ENCODE results near the gene CALN1.

CALN1 gene

DNA sequence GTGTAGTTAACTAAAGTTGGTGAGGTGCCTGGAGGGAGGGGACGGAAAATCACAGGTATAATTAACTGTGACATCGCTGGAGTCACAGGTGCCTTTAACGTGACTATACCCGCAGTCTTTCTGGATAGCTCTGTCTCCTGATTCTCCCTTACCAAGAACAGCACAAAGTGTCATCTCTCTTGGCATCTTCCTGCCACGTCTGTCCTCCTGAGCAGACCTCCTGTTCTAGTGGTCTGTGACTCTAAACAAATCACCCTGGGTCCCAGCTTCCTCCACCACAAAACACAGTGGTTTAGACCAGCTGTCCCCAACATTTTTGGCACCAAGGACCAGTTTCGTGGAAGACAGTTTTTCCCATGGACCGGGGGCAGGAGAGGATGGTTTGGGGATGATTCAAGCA is 90.5 kb downstream of the CALN1 start:
- no peak for DNase-seq

DNA sequence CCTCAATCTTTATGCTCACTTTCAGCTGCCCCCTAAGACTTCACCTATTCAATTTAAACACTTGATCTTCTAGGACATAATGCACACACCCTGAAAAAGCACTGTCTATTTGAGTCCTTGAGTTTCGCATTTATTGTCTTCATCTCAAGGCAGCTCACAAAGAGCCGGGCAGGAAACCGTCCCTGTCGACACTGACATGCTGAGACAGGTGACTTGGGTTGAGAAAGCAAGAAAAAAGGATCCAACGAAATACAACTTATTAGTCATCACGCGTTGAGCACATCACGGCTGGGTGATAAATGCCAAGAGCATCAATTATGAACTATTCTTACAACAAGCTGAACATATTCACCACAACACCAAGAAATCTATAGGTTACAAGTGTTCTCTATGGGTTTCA is 91.1 kb downstream of the CALN1 start:
- no peak for DNase-seq

DNA sequence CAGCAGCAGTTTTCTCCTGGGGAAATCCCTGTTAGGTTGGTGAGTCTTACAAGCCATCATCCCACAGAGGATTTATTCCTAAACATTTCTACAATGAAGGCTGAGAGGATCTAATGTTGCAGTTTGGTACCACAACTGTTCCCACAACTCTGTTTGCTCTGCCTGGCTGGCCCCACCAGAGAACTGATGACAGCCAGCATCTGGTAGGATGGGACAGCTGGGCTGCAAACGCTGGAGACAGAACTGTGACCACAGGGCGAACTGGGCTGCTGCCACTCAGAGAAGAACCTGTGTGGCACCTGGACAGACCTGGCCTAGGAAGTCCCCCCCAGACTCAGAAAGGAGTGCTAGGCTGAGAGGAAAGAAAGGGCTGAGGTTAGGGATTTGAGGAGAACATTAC is 94.8 kb downstream of the CALN1 start:
- DNase-seq = no peak

DNA sequence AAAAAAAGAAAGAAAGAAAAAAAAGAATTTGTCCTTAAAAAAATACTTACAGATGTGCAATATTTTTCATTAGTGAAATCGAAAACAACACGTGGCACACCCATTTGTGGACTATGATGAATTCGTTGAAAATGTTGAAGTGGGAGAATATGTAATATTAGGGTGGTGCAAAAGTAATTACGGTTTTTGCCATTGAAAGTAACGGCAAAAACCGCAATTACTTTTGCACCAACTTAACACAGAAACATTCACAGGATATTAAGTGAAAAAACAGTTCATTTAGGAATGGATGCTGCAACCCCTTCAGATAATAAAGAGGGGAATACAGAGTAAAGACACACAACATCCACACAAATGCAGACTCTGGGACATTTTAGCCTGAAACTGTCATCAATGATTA is 96.0 kb downstream of the CALN1 start:
- DNase-seq = no peak

DNA sequence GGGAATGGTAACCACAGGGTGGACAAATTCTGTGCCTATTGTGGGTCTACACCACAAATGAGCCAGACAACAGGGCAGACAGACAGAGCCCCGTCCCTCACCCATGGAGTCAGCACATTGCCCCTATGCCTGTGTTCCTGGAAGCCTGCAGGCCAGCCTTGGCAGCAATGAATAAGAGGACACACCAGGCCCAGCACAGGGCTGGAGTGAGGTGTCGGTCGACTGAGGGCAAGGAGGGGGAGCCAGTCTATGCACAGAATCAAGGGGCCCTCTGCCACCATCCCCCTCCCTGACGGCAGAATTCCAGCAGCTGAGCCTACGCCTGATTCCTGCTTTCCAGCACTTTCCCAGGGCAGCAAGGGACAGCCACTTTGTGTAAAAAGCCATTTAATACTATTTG is 98.2 kb downstream of the CALN1 start:
- no peak for DNase-seq

DNA sequence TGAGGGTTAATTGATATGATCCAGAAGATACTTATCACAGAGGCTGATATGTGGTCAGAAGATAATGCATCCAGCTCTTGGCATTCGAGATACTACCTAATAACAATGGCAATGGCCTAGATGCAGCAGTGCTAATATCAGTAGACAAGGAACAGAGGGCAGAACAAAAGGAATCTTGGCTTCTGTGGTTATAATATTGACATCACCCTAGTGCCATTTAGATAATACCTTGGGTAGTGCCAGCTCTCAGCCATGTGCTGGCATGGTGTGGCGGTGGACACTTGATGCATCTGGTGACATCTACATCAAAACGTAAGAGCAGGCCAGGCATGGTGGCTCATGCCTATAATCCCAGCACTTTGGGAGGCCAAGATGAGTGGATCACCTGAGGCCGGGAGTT is 101.8 kb downstream of the CALN1 start:
- no peak for DNase-seq

DNA sequence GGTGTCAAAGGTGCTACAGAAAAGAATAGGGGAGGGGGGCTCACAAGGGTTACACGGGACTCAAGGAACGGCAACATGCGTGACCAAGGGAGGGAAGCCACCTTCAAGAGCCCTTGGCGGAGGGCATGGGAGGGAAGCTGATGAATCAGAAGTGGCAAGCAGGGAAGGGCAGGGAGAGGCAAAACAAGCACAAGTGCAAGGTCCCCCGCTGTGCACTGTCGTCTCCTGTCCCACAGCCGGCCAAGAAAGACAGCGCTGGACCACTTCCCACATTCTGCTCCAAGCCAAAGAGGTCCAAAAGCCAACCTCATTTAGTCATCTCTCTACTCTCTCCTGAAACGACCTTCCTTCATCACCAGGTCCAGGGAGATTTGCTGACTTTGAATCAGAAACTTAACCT is 102.7 kb downstream of the CALN1 start:
- DNase-seq = no peak

DNA sequence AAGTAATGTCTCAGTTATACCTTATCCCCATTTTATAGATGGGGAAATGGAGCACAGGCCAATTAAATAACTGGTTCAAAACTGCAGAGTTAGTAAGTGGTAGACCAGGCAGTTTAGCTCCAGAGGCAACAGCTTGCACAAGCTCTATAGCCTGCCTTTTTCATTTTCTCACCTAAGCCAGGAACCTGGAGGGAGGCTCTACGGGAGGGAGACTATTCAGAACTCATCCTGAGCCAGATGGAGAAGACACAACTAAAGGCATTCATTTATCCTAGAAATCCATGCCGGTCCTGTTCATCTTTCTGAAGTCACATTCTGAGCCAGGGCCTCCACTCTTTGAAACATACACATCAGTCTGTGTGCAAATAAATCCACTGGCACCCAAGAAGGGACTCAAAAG is 103.2 kb downstream of the CALN1 start:
- DNase-seq = no peak

DNA sequence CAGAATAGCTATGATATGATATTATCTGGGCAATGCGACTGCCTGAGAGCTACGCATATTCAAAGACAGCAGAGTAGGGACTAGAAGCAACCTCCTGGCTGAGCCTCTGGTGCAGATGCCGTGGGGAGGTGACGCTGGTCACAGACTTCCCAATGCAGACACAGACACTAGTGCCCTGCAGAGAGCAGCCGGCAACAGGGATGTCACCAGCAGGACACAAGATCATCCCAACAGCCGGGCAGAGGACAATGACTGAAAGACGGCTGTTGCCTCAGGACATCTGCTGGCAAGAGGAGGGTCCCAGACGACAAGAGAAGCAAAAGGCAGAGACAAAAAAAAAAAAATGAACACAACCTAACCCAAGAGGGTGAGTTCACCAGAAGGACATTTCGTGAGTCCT is 104.6 kb downstream of the CALN1 start:
- no peak for DNase-seq

DNA sequence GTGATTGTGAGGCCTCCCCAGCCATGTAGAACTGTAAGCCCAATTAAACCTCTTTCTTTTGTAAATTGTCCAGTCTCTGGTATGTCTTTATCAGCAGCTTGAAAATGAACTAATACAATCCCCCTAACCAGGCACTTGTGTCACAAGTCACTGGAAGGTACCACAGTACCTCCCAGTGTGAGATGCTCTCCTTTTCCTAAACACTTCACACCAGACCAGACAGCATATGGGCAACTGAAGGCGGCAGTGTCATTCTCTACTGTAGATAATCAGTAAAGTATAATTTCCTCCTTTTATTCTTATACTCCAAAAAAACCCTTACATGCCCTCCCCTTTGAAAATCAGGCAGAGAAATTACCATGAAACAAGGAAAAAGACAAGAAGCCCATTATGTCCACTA is 113.2 kb downstream of the CALN1 start:
- DNase-seq = no peak

DNA sequence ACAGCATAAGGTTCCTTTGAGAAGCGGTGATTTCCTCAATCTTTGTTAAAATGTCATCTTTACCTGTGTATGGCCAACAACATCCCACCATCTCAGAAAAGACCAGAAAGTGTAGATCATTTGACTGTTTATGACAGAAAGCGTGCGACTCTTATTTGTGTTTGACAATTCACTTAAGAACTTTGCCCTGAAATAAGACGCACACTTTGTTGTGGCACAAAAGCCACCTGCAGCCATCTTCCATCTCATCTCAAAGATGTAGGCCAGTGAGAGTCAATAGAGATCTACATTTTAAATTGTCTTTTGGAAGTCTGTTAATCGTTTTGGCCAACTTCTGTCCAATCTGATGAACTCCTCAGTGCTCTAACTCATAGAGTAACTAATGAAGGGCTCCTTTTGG is 114.0 kb downstream of the CALN1 start:
- DNase-seq = no peak

DNA sequence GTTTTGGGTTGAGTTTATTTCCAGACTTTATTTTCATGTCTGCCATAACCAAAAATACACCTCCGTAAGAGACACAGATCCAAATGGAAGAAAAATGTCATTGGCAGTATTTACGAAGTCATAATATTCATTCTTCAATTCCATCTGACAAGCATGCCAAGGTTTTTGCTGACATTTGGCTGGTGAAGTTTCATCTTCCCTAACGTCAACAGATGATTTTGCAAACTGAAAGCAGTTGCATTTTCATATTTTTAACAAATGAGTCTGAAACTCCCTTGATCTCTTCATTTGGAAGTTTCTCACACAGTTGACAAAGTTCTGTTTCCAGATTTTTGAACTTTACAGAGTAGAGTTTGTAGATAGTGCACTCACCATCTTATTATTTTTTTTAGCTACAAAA is 114.5 kb downstream of the CALN1 start:
- DNase-seq = no peak

DNA sequence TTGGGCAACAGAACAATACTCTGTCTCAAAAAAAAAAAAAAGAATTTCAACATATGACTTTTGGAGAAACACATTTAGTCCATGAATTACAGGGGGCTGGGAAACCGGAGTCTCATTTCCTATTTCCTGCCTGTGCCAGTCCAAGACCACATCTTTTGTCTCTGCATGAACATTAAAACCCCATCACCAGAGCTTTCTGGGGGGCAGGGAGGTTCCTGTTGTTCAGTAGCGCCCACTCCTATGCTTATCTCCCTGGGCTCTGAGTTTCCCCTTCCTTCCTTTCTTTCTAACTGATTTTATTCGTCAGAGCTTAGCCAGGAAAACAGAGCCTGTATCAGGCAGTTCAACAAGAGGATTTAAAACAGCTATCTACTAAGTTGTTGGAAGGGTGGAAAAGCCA is 119.3 kb downstream of the CALN1 start:
- no peak for DNase-seq

DNA sequence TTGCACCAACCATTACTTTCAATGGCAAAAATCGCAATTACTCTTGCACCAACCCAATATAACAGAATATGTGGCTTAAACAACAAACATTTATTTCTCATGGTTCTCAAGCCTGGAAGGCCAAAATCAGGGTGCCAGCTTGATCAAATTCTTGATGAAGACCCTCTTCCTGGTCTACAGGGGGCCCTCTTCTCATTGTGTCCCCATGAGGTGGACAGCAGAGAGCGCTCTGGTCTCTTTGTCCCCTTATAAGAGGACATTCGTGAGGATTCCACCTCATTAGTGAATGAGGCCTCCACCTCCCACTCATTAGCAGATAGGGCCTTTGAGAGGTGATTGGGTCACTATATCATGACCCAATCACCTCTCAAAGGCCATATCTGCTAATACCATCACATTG is 120.0 kb downstream of the CALN1 start:
- DNase-seq = no peak

DNA sequence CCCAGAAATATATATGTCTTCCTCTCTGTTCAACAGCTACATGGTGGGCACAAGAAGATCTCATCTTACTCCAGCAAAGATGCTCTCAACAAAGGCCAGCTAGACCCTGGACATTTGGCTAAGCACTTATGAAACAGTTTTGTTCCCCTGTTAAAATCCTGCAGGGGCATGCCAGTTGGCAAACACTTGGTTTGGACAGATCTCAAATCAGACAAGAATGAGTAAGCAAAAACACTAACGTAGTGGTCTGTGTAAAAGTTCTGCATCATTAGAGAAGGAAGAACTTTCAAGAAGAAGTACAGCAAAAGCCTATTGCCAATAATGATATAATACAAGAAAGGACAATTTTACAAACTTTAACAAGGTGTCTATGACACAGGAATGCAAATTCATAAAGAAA is 125.6 kb downstream of the CALN1 start:
- no peak for DNase-seq

DNA sequence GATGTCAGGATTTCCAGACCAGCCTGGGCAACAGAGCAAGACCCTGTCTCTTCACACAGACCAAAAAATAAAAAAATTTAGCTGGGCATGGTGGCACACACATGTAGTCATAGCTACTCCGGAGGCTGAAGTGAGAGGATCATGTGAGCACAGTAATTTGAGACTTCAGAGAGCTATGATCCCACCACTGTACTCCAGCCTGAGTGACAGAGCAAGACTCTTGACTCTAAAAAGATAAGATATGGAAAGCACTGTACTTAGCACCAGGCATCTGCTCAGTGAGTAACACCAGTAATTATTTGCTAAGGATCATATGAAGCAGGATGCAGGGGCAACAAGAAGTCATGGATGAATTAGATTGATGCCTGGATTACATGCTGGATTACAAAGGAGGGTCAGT is 128.8 kb downstream of the CALN1 start:
- DNase-seq = no peak

DNA sequence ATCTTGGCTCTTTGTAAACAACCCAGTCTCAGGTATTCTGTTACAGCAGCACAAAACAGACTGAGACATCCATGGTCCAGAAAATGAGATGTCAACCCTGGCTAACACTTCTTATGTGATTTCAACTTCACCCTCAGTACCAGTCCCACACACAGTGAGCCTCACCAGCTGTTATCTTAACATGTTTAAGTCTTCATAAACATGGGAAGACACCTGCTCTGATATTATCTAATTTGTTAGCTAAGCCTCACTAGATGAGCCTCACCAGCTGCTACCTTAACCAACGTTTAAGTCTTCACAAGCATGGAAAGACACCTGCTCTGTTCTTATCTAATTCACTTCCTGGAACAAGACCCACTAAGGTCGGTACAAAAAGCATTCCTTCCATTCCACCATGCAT is 130.8 kb downstream of the CALN1 start:
- DNase-seq = peak; percentile 91

DNA sequence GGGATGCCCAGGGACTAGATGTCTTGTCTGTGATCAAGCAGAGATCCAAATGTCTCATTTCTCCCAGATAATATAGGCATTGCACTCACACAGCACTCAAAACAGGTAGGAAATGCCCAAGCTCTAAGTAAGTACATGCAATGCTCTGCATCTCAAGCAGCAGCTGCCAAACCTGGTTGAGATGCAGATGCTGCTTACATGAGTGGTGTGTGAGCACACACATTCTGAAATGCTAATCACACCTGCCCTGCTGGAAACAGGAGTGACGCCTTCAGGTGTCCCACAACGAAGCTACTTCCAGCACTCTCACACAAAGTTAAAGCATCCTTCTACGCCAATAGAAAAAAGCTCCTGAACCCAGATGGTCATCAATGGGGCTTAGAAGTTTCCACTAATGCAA is 132.9 kb downstream of the CALN1 start:
- DNase-seq = no peak

DNA sequence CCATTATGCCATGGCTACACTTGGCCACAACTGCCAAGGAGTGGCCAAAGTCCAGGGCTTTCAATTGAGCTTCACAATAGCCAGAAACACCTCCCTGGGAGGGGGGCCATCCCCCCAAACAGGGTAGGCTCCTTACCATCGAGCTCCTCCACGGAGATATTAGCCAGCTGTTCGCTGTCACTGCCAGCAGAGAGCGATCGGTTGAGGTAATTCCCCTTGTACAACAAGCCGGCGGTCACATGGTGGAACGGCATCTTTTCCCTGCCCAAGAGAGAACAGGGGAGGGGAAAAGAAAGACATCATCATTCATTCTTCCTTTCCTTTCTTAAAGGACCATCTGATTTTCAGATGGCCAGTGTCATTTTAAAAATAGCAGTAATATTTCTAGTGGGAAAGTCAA is 133.6 kb downstream of the CALN1 start:
- DNase-seq = no peak

DNA sequence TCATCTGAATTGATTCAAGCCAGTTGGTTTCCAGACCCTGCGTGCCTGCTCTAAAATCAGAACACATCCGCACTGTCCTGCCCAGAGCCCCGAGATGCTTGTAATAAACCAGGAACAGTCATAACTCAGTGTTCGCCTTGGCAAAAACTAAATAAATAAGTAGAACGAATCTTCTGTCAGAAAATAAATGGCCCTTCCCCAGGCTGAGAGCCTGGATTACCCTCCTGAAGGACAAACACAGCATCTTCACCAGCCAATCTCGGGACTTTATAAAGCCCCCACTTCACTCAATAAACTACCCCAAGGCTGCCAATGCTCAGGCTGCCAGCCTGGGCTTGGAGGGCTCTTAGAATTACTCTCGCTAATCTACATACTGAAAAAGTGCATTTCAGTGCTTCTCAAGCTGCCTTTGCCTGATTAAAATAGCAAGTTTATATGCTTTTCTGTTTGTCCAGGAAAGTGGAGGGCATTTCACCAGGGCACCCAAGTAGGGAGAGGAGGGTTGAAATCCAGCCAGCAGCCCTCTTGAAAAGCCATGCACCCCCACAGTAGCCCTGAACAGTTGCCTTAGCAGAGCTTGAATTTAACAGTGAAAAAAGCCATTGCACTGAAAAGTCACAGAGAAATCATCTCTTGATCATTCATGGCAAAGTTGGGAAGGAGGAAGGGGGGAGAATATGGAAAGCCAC is 136.6 kb downstream of the CALN1 start:
- DNase-seq = no peak

DNA sequence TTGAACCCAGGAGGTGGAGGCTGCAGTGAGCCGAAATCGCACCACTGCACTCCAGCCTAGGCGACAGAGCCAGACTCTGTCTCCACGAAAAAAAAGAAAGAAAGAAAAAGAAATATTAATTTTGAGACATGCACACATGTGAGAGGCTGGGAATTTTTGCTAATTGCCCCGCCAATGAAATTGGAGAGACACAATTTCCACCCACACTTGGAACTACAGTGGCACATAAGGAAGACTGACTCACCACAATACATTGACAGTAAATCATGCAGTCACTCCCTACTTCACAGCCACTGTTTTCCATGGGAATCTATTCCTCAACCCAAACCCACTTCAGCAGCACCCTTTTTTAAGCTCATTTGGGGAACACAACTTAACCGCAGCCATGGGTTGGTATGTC is 139.7 kb downstream of the CALN1 start:
- no peak for DNase-seq

DNA sequence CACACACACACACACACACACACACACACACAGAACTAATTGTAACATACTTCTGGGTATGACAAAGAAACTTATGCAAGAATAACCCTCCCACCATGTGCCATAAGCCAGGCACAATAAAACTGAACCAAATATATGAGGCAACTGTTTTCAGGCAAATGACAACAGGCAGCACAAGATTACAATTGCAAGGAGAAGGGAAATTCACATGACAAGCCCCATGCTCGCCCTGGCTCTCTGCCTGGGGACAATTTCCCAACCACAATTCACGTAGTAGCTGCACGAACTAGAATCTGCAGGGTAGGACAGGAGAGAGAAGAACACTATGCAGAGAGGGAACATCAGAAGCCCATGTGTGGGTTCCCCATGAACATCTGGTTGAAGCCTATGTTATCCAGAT is 143.3 kb downstream of the CALN1 start:
- no peak for DNase-seq

DNA sequence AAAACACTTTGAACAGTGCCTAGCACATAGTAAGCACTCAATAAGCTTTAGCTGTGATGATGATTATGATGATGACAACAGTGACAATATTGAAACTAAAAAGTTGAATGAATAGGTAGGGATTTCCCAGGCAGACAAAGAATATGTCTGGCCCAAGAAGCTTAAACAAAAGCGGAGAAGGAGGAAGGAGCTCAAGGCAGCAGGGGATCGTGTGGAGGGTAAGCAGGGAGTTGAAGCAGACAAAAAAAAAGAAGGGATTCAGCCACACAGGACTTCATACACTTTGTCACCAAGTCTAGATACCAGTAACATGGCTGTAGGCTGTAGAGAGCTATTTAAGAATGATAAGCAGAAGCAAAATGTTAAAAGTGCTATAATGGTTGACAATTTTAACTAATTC is 144.0 kb downstream of the CALN1 start:
- DNase-seq = no peak

DNA sequence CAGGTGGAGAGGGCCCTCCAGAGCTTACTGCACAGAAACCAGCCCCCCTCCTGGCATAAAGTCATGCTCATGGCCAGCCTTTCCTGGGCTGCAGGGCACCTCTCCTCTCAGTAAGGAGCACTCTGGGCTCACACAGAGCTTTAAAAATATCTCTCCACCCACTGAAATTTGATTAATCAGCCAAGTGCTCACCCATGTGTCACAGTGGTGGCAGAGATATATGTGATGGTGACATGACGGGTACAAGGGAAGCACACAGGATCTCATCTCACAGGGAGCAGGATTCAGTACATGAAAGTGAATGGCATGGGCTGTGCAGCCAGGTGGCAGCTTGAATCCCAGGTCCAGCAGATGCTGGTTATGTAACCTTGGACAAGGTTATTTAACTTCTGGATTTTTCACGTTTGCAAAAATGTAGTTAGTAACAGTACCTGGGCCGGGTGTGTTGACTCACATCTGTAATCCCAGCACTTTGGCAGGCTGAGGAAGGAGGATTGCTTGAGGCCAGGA is 144.8 kb downstream of the CALN1 start:
- no peak for DNase-seq

DNA sequence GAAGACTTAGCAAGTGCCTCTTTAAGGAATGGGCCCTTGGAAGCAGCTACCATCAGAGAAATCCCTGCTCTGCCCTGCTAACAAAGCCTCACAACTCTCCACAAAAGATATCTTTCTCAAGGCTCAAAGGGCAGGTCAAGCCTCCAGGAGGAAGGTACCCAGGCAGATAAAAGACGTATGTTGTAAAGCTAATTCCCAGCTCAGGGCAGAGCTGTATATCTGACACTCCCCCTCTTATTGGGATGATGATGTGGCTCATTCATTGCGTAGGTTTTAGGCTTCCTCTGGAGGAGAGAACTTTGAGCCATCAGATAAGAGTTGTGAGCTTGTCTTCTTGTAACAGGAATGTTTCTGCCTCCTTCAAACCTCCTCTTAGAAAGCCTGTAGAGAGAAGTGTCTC is 145.4 kb downstream of the CALN1 start:
- no peak for DNase-seq

All from NCI-H524 treated with DMSO at 0.1 percent for 48 hours (cell line).